ENCODE data around the gene HOXA6. TPM values are rescaled to one million over a fixed set of nuclear protein-coding genes. Genes with fewer than 3 reads are reported as not detected.

The HOXA6 gene
- total and polyA plus RNA-seq, 2 experiments from 2014 or later = not detected

- no peak for TF ChIP-seq REST (IDR thresholded peaks at IDR 0.05; ENCODE audit: unreplicated experiment)
Measured at GRCh38 chr7:27129729-27130539, 17.6 kb downstream of the HOXA6 start (continued).

- Mint-ChIP-seq H3K27ac (no peak overlapping the region), H3K9me3 (no peaks in the 10 kb centered on the region; the same call in 2 of the 3 replicates), H3K4me3 (peak overlapping the region; percentile 25; the same call in 1 of the 3 replicates), H3K36me3 (ENCODE audit: low read depth) (no peaks in the 10 kb centered on the region), H3K27me3 (ENCODE audit: insufficient read depth, low read depth, poor library complexity) (peaks cover 96% of the 10 kb centered on the region), H3K4me1 (peaks cover 6% of the 10 kb centered on the region)
- Histone ChIP-seq H3K4me2 (no peak overlapping the region), H3K36me3 (ENCODE audit: insufficient read depth) (no peaks in the 10 kb centered on the region), H2AFZ (no peak overlapping the region), H3K9me2 (ENCODE audit: insufficient read depth) (no peaks in the 10 kb centered on the region), H3K4me3 (no peak overlapping the region), H3K27ac (ENCODE audit: low read depth) (no peak overlapping the region), H3F3A (replicated peaks; ENCODE audit: low read depth) (peaks cover 51% of the 10 kb centered on the region), H3K79me2 (replicated peaks; ENCODE audit: insufficient read depth) (no peaks in the 10 kb centered on the region), H3K4me1 (ENCODE audit: insufficient read depth) (peaks cover 15% of the 10 kb centered on the region; the same call in 1 of the 2 replicates), H3K27me3 (ENCODE audit: insufficient read depth) (peaks cover 100% of the 10 kb centered on the region), H4K20me1 (replicated peaks; ENCODE audit: insufficient read depth) (peaks cover 65% of the 10 kb centered on the region)
- no peak for DNase-seq (ENCODE audit: low spot score)
- ATAC-seq = no peak; the same call in 2 of the 3 replicates
- no peak for TF ChIP-seq POLR2AphosphoS5 (IDR thresholded peaks at IDR 0.05; ENCODE audit: low read depth)
- TF ChIP-seq CTCF (conservative IDR thresholded peaks at IDR 0.05; ENCODE audit: low read depth in 2 of 2) = no peak
- no peak for TF ChIP-seq ZNF462 (CRISPR knock-in tag; IDR thresholded peaks at IDR 0.05)
- TF ChIP-seq ETS1 (IDR thresholded peaks at IDR 0.05) = no peak
- TF ChIP-seq EZH2 (IDR thresholded peaks at IDR 0.05; ENCODE audit: low read depth, unreplicated experiment) = peak; percentile 98
- no peak for TF ChIP-seq JUNB (IDR thresholded peaks at IDR 0.05; ENCODE audit: unreplicated experiment)
- no peak for TF ChIP-seq CREB1 (CRISPR knock-in tag; IDR thresholded peaks at IDR 0.05; ENCODE audit: low read depth)
- TF ChIP-seq ZNF331 (CRISPR knock-in tag; IDR thresholded peaks at IDR 0.05; ENCODE audit: low read depth) = no peak
Measured at GRCh38 chr7:27128776-27129728, 18.5 kb downstream of the HOXA6 start.

Measured in GM23338 (cell line).